NT2/D1 (cell line): ENCODE measurements around the gene HAO1.

Source experiments
- DNase-seq: peaks from one replicate; pipeline ENCODE4 v3.0.0-alpha.2; 2011; ENCODE audit warnings: low read depth, low spot score
- H3K27me3 ChIP-seq: 2 replicates; pipeline ENCODE4 v1.6.0; 2011; ENCODE audit warnings: mild to moderate bottlenecking; ENCODE audit not compliant: insufficient read length, insufficient read depth
- H3K36me3 ChIP-seq: 2 replicates; pipeline ENCODE4 v1.6.1; 2011; ENCODE audit warnings: mild to moderate bottlenecking, low read length, mixed read lengths; ENCODE audit not compliant: insufficient read depth, insufficient read length
- H3K4me1 ChIP-seq: 2 replicates; pipeline ENCODE4 v1.5.1; 2011; ENCODE audit not compliant: insufficient read depth, insufficient read length
- H3K4me3 ChIP-seq: 2 replicates; pipeline ENCODE4 v1.5.1; 2011; ENCODE audit warnings: low read depth; ENCODE audit not compliant: insufficient read length
- H3K9ac ChIP-seq: 2 replicates; pipeline ENCODE4 v1.6.0; 2011; ENCODE audit warnings: low read depth; ENCODE audit not compliant: insufficient read length
- H3K9me3 ChIP-seq: 2 replicates; pipeline ENCODE4 v1.5.1; 2011; ENCODE audit warnings: mild to moderate bottlenecking, low read length; ENCODE audit not compliant: insufficient read depth
- SUZ12 ChIP-seq: IDR thresholded peaks from 2 replicates; pipeline ENCODE4 v1.6.1; 2011; ENCODE audit not compliant: insufficient read length, insufficient read depth; ENCODE audit errors: extremely low read depth
- YY1 ChIP-seq: IDR thresholded peaks from 2 replicates; pipeline ENCODE4 v1.6.1; 2011; ENCODE audit not compliant: insufficient read length, insufficient read depth
- ZNF274 ChIP-seq: IDR thresholded peaks from 2 replicates; pipeline ENCODE4 v1.6.1; 2011; ENCODE audit warnings: mild to moderate bottlenecking, low read depth, low read length

The HAO1 gene

GRCh38 chr20:7882076-7882475, 58.2 kb downstream of the HAO1 start:
- Histone ChIP-seq H3K4me3 (no peak overlapping the region), H3K27me3 (no peaks in the 10 kb centered on the region), H3K9me3 (no peaks in the 10 kb centered on the region), H3K9ac (no peak overlapping the region), H3K4me1 (no peaks in the 10 kb centered on the region), H3K36me3 (no peaks in the 10 kb centered on the region)
- TF ChIP-seq ZNF274 = no peak
- TF ChIP-seq YY1 = no peak
- TF ChIP-seq SUZ12 = no peak
- no peak for DNase-seq

GRCh38 chr20:7881551-7881950, 58.7 kb downstream of the HAO1 start:
- no peak for DNase-seq
- Histone ChIP-seq H3K4me1 (no peaks in the 10 kb centered on the region), H3K9me3 (no peaks in the 10 kb centered on the region), H3K27me3 (no peaks in the 10 kb centered on the region), H3K9ac (no peak overlapping the region), H3K4me3 (no peak overlapping the region), H3K36me3 (no peaks in the 10 kb centered on the region)
- TF ChIP-seq ZNF274 (no peak), YY1 (no peak)

GRCh38 chr20:7879883-7880282, 60.4 kb downstream of the HAO1 start:
- TF ChIP-seq ZNF274 (no peak), SUZ12 (no peak), YY1 (no peak)
- Histone ChIP-seq H3K4me1 (no peaks in the 10 kb centered on the region), H3K9me3 (no peaks in the 10 kb centered on the region), H3K27me3 (no peaks in the 10 kb centered on the region), H3K4me3 (no peak overlapping the region), H3K9ac (no peak overlapping the region), H3K36me3 (no peaks in the 10 kb centered on the region)
- no peak for DNase-seq

GRCh38 chr20:7868108-7868507, 72.2 kb downstream of the HAO1 start:
- H3K9ac ChIP-seq = no peak overlapping the region

GRCh38 chr20:7866285-7866684, 74.0 kb downstream of the HAO1 start:
- H3K27me3 ChIP-seq = no peaks in the 10 kb centered on the region
- DNase-seq = no peak
- H3K4me3 ChIP-seq = no peak overlapping the region
- H3K4me1 ChIP-seq = no peaks in the 10 kb centered on the region
- TF ChIP-seq ZNF274 (no peak), SUZ12 (no peak), YY1 (no peak)
- H3K9ac ChIP-seq = no peak overlapping the region
- H3K36me3 ChIP-seq = no peaks in the 10 kb centered on the region
- H3K9me3 ChIP-seq = no peaks in the 10 kb centered on the region

More at GRCh38 chr20:7868108-7868507, 72.2 kb downstream of the HAO1 start:
- Histone ChIP-seq H3K27me3 (no peaks in the 10 kb centered on the region), H3K9me3 (no peaks in the 10 kb centered on the region), H3K36me3 (no peaks in the 10 kb centered on the region), H3K4me3 (no peak overlapping the region), H3K4me1 (no peaks in the 10 kb centered on the region)
- no peak for TF ChIP-seq SUZ12
- TF ChIP-seq YY1 = no peak
- no peak for TF ChIP-seq ZNF274
- no peak for DNase-seq

GRCh38 chr20:7859356-7859802, 80.9 kb downstream of the HAO1 start:
- H3K4me1 ChIP-seq = no peaks in the 10 kb centered on the region
- no peak for TF ChIP-seq YY1
- H3K4me3 ChIP-seq = no peak overlapping the region
- no peaks in the 10 kb centered on the region for H3K27me3 ChIP-seq
- no peak overlapping the region for H3K9ac ChIP-seq
- DNase-seq = peak; percentile 30
- H3K9me3 ChIP-seq = no peaks in the 10 kb centered on the region
- no peaks in the 10 kb centered on the region for H3K36me3 ChIP-seq

- Histone ChIP-seq H3K9me3 (no peaks in the 10 kb centered on the region), H3K4me3 (no peak overlapping the region), H3K27me3 (no peaks in the 10 kb centered on the region), H3K4me1 (no peaks in the 10 kb centered on the region), H3K36me3 (no peaks in the 10 kb centered on the region), H3K9ac (no peak overlapping the region)
- DNase-seq = no peak
- no peak for TF ChIP-seq ZNF274
- TF ChIP-seq SUZ12 = no peak
- TF ChIP-seq YY1 = no peak
These were observed 81.5 kb downstream of the HAO1 start for GRCh38 chr20:7858734-7859250.

GRCh38 chr20:7856756-7857155, 83.5 kb downstream of the HAO1 start:
- DNase-seq = no peak
- Histone ChIP-seq H3K27me3 (no peaks in the 10 kb centered on the region), H3K9ac (no peak overlapping the region), H3K4me3 (no peak overlapping the region), H3K9me3 (no peaks in the 10 kb centered on the region), H3K36me3 (no peaks in the 10 kb centered on the region), H3K4me1 (no peaks in the 10 kb centered on the region)
- TF ChIP-seq ZNF274 (no peak), SUZ12 (no peak), YY1 (no peak)
